Activated CD4-positive, alpha-beta T cell treated with anti-CD3 and anti-CD28 coated beads, Interleukin-2, amount 50 U/mL, for 48 hours (primary cell): Measurements from ENCODE around the gene FCRLA.
"Not testable (repeated sequence)": the region's sequence is repeated elsewhere in the genome, so short reads cannot be mapped to it uniquely, and the experiment has no call there.

Experiments
- DNase-seq, 2 experiments: peaks; one replicate each; pipeline ENCODE4 v3.0.0-alpha.2; 2020

FCRLA gene, protein sequence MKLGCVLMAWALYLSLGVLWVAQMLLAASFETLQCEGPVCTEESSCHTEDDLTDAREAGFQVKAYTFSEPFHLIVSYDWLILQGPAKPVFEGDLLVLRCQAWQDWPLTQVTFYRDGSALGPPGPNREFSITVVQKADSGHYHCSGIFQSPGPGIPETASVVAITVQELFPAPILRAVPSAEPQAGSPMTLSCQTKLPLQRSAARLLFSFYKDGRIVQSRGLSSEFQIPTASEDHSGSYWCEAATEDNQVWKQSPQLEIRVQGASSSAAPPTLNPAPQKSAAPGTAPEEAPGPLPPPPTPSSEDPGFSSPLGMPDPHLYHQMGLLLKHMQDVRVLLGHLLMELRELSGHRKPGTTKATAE

DNA sequence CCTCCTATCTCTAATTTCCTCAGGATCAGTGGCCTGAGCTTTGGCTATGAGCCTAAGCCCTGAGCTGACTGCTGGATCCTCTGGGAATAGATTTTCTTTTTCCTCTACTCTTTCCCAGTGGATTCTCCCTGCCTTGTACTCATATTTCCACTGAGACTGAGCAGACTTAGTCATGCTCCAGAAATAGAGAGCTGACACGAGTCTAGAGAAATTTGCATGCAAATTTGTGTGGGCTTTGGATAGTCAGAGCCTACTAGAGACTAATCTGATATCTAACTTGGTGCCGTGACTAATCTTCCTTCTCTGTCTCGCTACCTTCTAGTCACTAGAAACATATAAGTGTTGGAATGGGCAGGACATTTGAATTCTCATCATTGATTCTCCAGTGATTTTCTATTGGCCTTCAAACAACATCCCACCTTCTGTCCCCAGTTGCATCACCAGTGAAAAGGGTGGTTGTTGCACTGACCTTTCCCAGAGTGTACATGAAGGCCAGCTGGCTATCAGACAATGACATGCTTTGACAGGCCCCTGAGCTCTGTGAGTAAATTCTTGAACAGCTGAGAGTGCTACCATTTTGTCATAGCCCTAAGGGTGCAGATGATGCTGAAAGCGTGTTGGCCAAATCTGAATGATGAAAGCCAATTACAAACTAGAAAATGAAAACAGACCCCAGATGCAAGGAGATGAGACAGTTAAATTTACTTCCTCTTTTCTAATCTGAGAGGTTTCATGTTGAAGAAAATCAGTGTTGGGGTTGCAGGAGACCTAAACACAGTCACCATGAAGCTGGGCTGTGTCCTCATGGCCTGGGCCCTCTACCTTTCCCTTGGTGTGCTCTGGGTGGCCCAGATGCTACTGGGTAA lies at the start of gene FCRLA:
Gene FCRLA (plus strand): TSS at position 748 of the 866 bp plus-strand sequence. CDS start 36 bp downstream, at position 784.
- DNase-seq = no peak

DNA sequence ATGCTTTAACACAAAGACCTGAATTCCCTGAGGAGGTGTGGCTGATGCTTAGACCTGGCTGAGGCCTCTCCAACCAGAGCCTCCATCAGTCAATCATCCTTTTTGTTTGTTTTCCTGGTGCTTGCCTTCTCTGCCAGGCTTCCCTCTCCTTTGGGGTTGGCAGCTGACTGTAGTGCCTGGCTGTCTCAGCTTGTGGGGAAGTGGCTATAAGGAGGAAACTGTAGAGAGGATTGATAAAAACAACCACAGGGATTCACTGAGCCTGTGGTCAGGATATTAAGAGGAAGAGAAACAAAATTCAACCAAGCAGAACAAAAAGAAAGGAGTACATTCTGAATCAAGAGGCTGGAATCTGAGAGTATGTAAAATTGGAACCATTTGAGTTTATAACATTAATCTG lies 48.5 kb upstream of the FCRLA start:
- not testable (repeated sequence) for DNase-seq

DNA sequence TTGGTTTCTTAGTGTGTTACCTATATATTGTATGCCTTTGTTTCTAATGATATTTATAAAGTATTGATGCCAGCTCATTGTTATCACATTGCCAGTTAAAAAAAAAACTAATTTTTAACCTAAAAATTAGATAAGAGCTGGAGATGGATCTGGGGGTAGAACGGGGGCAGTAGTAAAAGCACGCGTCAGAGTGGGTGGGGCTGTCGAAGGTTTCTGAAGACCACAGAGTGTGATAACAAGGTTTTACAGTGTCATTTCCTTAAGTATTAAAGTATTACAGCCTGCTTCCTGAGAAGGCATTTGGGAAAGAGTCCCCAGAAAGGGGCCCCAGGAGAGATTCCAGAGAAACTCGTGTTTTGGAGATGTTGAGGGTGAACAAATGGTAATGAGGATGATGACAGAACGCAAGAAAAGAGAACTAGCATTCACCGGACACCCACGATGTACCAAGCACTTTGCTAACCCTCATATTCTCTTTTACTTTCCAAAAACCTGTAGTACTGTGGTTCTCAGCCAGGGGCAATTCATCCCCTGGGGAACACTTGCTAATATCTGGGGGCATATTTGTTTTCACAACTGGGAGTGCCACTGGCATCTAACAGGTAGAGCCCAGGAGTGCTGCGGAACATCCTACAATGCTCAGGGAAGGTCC lies 45.2 kb upstream of the FCRLA start:
- DNase-seq = not testable (repeated sequence)

DNA sequence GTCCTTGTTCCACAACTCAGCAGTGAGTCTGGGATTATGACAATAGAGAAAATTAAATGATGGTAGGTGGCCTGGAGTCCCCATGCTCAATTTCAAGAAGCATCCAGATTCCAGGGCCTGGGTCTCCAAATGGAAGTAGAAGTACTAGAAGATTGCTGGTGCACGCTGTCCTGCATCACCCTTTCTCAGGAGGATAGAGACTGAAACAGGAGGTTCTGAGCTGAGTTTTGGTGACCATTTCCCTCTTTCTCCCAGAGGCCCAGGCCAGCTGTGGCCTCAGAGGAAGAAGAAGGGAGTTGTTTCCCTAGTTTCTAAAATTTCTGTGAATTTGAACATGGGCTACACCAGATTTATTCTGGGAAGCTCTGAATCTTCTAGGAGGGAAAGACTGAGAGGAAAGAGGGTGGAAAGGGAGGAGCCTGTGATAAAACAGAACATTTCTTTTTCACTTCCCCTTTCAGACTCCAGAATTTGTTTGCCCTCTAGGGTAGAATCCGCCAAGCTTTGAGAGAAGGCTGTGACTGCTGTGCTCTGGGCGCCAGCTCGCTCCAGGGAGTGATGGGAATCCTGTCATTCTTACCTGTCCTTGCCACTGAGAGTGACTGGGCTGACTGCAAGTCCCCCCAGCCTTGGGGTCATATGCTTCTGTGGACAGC lies 44.2 kb upstream of the FCRLA start, which contains the start of gene FCGR2B:
Gene FCGR2B (plus strand): TSS at position 460 of the 656 bp plus-strand sequence. CDS start 99 bp downstream, at position 559.
- DNase-seq = not testable (repeated sequence)

DNA sequence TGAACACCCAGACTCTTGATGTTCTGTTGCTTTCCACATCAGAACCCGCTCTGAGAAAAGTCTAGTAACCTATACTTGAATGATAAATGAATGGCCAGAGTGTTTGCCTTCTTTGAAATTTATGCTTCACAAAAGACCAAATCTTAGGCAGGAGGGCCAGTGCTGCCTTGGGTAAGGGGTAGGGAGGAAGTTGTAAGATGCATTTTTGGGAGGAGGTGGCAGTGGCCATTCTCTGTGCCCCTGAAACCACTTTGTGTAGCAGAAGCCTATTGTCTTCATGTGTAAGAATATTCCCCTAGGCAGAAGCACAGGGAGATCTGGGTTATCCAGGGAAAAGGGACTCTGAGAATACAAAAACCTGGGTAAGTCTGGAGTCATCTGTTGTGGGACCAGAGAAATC lies 43.5 kb upstream of the FCRLA start:
- not testable (repeated sequence) for DNase-seq

DNA sequence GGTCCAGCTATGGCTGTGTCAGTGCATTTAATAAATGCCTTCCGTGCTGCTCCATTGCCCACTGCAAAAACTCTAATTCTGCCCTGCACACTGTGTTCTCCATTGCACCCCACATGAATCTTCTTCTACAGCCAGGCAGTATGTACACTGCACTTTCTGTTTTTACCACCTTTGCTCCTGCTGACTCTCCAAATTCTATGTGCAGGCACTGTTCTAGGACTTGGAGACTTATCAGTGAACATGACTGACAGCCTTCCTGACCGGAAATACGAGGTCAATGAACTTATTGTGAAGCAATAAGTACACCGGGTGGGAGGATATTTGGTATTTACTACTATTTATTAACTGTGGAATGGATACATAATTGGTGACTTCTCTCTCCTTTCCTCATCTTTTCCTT lies 42.3 kb upstream of the FCRLA start:
- DNase-seq = not testable (repeated sequence)

DNA sequence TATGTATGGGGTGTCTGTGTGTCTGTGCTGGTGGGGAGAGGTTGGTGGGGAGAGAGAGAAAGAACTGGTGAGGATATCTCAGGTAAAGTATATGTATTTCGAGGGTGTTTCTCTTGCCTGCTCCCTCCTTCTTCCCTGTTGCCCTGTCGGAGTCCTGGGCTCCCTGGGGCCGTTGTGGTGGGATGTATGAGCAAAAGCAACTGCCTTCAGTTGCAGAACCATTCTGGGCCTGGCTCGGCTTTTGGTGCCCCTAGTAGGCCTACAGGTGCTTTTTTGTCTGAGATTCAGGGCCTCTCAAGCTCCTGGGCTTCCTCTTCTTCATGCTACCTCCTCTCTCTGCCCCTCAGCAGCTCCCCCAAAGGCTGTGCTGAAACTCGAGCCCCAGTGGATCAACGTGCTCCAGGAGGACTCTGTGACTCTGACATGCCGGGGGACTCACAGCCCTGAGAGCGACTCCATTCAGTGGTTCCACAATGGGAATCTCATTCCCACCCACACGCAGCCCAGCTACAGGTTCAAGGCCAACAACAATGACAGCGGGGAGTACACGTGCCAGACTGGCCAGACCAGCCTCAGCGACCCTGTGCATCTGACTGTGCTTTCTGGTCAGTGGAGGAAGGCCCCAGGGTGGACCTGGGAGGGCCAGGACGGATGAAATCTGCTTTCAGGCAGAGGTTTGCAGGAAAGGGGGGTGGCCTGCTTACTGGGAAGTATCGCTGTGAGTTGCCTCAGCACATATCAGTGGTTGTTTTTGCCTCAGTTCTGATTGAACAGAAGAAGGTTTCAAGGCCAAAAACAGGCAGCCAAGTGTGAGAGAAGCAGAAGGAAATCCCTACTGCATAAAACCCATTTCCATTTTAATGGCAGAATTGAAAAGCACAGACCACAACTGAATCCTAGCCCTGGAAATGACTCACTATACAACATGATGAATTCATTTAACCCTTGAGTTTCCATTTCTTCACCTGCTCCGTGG lies 35.7 kb upstream of the FCRLA start:
- peak in 1 of 2 experiments; percentile 27 for DNase-seq

DNA sequence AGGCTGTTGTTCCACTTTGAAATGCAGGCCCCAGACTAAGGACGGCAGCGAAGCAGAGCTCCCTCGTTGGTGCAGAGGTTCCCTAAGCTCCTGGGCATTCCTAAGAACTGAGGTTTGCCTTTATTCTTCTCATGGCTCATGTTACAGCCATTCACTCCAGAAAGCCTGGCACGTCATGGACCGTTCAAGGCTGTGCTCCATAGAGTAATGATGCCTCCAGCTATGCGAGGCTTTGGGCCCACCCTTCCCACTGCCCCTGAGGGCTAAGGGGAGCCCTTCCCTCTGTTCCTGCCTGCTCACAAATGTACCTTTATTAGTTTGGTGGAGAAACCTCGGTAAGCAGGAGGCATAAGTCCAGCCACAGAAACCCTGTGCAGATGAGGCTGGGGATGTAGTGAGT lies 33.6 kb upstream of the FCRLA start:
- DNase-seq = not testable (repeated sequence)

DNA sequence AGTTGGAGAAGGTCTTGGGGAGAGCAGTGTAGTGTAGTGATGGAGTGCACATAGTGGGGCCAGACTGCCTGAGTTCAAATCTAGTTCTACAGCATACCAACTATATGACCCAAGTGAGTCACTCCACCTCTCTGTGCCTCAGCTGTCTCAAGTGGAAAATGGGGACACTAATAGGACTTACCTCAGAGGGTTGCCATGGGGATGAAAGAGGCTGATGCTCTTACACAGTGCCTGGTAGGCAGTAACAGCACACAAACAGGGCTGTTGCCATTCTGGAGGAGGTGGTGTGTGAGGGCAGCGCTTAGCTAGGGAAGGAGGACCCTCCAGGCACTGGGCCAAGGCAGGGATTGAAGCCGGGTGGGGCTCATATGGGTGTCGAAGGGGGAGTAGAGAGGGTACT lies 32.6 kb upstream of the FCRLA start:
- not testable (repeated sequence) for DNase-seq

DNA sequence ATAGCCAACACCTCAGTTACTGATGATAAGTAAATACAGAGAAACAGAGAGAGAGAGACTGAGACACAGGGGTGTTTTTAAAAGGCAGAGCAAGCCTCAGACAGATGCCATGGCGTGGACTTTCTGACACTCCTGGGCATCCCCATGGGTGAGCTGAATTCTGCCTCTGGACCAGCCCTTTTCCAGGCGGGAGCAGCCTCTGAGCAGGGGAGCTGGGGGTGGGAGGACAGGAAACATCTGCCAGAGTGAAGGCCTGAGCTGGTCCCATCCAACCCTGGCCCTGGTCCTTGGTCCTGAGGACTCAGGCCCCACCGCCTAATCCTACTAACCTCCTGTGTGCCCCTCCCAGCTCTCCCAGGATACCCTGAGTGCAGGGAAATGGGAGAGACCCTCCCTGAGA lies 32.1 kb upstream of the FCRLA start:
- not testable (repeated sequence) for DNase-seq

DNA sequence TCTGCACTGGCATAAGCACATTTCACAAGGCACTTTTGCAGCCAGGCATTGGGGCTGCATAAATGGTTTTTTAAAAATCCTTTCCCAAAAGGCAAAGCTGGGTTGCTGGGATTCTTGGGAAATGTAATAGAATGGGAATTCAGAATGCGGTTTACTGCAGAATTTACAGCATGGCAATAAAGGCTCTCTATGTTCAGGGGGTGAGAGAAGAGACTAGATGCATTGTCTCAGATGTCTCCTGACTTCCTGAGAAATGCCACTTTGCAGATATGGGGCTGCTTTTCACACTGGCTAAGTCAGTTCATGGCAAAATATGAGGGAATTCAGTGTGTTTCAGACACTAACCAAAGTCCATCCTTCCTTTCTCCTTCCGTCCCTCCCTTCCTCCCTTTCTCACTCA lies 30.6 kb upstream of the FCRLA start:
- no peak for DNase-seq

DNA sequence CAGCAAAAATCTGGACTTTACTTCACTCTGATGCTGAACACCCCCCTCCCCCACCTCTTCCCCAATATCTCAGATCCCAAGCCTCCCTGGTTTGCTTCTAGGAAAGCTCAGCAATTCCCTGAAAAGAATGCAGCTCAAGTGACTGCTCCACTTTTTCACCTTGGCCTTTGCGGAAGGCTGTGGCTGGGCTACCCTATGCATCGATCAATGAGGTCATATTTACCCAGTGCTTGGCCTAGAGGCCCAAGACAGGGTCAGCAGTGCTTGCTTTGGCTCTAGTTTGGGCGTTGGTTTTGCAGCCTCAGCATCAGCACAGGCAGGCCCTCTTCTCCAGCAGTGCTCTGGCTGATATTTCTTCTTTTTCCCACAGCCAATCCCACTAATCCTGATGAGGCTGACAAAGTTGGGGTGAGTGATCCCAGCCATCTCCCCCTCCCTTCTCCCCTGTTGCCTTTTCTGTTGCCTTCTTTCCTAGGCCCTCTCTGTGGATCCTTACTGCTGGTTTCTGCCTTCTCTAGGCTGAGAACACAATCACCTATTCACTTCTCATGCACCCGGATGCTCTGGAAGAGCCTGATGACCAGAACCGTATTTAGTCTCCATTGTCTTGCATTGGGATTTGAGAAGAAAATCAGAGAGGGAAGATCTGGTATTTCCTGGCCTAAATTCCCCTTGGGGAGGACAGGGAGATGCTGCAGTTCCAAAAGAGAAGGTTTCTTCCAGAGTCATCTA lies 29.9 kb upstream of the FCRLA start:
- DNase-seq = no peak

DNA sequence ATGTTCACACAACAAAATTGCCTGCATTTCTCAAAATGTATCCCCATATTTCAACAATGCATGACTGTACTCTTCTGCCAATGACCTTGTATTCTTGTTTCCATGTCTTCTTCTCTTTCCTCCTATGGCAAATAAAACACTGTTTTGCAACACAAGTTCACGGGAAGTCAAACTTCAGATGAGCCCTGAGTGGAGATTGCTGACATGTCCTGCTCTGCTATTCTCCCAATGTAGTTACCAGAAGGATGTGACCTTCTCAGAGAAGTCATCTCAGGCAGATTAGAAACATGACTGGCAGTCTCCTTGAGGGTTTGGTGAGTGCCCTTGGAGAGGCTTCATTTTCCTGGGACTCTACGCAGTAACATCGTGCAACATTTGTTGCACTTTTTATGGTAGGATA lies 28.5 kb upstream of the FCRLA start:
- DNase-seq = no peak

DNA sequence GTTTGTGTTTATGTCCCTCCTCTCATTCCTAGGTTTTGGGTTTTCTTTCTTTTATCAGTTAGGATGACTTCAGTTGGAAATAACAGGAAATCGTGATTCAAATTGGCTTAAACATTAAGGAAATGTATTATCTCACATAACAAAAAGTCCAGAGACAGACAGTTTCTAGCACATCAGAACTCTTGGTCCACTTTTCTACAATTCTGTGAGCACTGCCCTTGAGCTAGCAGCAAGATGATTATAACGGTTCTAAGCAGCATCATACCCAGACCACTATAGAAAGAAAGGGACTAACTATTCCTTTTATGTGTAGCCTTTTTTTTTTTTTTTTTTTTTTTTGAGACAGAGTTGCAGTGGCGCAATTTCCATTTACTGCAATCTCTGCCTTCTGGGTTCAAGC lies 25.1 kb upstream of the FCRLA start:
- DNase-seq = no peak

DNA sequence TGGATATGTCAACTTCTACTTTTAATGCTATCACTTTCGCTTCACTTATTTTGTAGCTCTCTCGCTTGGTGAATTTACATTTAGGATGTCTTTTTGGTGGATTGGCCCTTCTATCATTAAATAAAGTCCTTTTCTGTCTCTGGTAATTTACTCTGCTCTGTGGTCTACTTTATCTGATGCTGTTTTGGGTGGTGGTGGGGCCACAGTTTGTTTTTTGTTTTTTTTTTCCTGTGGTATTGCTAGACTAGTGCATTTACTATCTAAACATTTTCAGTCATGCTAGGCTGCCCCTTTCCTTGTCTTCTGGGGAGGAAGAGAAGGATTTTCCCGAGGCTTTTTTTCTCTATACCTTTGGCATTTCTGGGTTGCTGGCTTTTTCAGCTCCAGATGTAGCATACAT lies 18.1 kb upstream of the FCRLA start:
- no peak for DNase-seq

DNA sequence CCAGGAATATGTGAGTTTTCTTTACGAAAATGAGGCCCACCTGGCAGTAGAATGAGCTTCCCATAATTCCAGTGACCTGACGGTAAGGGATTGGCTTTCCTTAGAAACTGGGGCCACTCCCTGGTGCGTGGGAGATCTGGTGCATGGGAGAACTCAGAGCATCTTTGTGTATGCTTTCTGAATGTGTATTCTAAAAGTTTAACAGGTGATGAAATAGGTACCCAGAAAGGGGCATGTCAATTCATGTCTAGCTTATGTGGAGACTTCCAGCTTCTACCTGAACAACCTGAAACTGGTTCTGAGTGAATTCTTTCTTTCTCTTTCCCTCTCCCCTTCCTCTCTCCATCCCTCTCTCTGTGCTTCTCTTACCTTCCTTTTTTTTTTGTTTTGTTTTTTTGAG lies 15.2 kb upstream of the FCRLA start:
- DNase-seq = no peak

DNA sequence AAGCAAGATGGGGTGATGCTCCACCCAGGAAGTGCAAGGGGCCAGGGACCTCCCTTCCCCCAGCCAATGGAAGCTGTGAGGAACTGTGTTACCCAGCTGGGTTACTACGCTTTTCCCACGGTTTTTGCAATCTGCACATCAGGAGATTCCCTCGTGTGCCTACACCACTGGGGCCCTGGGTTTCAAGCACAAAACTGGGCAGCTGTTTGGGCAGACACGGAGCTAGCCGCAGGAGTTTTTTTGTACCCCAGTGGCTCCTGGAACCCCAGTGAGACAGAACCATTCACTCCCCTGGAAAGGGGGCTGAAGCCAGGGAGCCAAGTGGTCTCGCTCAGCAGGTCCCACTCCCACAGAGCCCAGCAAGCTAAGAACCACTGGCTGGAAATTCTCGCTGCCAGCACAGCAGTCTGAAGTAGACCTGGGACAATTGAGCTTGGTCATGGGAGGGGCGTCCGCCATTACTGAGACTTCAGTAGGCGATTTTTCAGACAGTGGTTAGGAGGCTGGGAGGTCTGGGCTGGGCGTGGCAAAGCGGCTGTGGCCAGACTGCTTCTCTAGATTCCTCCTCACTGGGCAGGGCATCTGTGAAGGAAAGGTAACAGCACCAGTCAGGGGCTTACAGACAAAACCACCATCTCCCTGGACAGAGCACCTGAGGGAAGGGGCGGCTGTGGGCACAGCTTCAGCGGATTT lies 13.9 kb upstream of the FCRLA start:
- DNase-seq = not testable (repeated sequence)

DNA sequence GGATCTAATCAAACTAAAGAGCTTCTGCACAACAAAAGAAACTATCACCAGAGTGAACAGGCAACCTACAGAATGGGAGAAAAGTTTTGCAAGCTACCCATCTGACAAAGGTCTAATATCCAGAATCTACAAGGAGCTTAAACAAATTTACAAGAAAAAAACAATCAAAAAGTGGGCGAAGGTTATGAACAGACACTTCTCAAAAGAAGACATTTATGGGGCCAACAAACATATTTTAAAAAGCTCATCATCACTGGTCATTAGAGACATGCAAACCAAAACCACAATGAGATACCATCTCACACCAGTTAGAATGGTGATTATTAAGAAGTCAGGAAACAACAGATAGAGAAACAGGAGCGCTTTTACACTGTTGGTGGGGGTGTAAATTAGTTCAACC lies 8.7 kb upstream of the FCRLA start:
- not testable (repeated sequence) for DNase-seq

DNA sequence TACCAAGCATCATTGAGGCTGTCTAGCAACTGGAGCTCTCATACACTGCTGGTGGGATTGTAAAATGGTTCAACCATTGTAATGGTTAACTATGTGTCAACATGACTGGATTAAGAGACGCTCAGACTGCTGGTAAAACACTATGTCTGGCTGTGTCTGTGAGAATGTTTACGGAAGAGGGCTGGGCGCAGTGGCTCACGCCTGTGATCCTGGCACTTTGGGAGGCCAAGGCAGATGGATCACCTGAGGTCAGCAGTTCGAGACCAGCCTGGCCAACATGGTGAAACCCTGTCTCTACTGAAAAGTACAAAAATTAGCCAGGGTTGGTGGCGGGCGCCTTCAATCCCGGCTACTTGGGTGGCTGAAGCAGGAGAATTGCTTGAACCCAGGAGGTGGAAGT lies 4.8 kb upstream of the FCRLA start:
- DNase-seq = no peak

DNA sequence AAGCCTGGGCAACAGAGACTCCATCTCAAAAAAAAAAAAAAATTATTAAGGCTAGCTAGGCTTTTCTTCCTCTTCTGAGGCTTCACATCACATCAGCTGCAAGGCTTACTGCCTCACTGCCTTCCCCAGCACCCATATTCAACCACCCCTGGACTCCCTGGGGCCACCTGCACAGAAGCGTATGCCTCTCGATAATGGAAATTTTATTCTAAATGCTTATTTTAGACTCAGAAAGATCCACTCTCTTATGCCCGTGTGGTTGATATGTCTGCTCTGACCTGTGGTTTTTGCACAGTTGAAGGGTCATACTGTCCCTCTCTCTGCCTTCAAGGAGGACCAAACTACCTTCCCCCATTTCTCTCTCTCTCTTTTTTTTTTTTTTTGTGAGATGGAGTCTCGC lies 1.5 kb upstream of the FCRLA start:
- DNase-seq = no peak
